DMS 273 (cell line): ENCODE measurements around the gene CISTR.
"Not testable (repeated sequence)": the region's sequence is repeated elsewhere in the genome, so short reads cannot be mapped to it uniquely, and the experiment has no call there.

Experiments used
- DNase-seq: peaks from one replicate; lab custom pipeline; 2025; ENCODE audit not compliant: unreplicated experiment; lab: John Stamatoyannopoulos, UW

Gene CISTR

DNA sequence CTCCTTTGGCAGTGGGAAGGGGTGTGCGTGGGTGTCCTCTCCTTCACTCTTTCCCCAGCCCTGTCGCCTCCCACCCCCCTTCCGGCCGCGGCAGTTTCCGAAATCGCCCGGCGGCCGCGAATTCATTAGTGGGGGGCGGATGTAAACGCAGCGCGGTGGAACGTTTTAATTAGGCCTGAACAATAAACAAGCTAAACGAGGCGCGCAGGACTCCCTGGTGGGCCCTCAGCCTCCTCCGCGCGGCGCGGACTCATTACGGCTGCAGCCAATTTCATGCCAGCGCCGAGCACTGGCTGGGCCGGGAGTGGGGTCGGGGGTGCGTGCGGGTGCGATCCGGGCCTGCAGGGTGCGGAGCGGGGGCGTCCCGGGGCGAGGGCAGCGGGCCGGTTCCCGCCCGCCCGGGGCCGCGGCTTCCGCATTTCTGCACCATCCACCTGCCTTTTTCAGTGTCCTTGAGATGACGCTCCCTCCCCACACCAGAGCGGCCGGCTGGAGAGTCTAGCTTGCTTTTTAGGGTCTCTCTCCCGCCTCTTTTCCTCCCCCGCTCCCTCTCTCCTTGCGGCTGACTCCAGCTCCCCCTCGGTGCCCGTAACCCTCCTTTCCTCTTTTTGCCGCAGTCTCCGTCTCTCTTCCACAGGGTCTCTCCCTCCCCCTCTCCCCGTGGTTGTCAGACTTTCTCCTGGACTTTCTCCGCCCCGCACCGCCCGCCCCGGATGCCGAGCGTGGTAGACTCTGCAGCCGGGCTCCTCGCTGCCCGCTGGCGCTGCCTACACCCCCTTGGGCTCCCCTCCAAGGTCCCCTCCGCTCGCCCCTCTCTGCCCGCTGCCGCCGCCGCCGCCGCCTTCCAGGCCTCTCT, at the start of gene CISTR:
Gene CISTR (minus strand): TSS at position 644 of the 856 bp plus-strand sequence.
- peak; percentile 54 for DNase-seq

GRCh38 chr12:53798575-53798974, 46.8 kb upstream of the CISTR start:
- no peak for DNase-seq

- peak; percentile 25 for DNase-seq
Measured at GRCh38 chr12:53795927-53796326, 44.1 kb upstream of the CISTR start.

DNA sequence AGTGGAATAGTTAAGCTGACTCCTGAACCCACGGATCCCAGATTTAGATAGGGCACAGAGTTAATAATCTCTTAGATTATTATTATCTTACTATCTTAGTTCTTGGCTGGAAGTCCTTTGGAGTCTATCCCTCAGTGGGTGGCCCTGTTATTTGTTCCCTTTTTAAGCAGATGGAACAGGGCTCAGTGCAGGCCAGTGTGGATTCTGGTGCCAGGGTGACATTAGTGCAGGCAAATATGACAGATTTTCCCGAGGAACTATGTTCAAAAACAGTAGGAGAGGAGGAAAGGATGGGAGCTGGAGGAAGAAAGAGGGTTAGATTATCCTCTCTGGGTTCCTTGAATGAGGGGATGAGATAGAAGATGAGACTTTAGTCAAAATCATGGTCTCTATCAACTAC, 41.4 kb upstream of the CISTR start:
- no peak for DNase-seq

DNA sequence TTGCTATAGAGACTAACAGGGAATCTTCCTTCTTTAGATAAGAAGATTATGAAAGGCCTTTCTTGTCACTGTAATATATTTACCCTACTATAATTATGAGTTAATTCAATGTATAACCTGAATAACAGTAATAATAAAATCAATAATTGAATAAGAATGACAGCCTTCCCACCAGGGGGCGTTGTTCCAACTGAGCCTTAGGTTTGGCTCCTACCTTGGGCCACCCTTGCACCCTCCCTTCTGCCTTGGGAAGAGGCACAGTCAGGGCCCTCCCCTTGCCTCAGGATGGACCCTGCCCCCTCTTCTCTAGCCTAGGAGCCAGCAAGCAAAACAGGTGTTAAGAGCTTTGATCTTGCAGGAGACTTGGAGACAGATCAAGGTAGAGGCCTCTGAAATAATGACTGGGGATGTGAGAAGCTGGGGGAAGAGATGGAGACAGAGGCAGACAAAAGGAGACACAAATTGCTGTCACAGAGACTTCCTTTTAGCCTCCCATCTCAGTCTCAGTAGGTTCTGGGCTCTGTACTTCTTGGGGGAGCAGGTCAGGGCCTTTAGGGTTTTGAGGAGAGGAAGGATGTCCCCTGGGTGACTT, 40.1 kb upstream of the CISTR start:
- DNase-seq, result peak; percentile 18

DNA sequence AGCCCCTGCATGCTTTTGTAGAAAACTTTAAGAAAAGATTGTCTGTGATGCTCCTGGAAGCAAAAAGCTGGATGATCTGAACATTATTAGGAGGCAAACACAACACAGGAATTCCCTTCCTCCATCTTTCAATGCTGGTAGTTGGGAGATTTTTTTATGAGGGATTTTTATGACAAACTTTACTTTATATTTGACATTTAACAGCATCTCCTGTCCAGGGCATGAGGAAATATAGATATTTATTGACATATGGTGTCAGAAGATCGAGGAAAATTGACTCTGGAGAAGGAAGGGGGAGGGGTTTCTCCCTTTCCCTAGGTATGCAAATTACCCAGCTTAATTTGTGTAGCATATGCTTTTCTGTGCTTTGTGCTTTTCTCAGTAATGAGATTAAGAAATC, 37.8 kb upstream of the CISTR start:
- no peak for DNase-seq

GRCh38 chr12:53788892-53789291, 37.1 kb upstream of the CISTR start:
- no peak for DNase-seq

DNA sequence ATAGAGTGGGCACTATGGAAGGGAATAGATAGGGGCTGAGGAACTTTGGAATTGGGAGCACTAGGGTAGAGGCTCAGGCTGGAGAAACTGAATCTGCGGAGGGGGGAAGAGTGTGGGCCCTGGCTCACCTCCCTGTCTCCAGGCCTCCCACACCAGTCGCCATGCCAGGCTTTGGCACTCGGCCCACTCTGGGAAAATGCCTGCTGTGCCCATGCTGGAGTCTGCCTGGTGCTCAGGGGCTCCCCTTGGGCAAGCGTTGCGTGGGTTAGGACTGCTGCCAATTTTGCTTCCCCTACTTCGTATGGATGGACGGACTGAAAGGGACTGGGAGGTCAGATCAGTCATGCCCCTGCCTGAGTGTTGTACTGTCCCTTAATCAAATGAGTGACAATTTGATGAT, 34.6 kb upstream of the CISTR start:
- DNase-seq, result peak; percentile 59

DNA sequence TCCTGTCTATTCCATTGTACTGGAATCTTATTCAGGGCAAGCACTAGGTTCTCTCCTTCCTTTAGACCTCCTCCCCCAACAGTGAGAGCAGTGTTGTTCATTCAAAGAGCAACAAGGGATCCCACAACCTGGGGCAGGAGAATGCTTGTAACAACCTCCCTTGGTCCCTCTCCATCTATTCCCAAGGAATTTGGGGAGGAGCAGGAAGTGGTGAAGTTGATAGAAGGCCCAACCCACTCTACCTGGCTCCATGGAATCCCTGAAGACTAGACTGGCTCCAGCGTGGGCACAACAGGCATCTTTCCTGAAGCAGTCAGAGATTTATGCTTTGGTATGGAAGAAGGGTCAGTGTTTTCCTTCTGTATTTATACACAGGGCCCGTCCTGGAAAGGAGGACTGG, 33.4 kb upstream of the CISTR start:
- no peak for DNase-seq

DNA sequence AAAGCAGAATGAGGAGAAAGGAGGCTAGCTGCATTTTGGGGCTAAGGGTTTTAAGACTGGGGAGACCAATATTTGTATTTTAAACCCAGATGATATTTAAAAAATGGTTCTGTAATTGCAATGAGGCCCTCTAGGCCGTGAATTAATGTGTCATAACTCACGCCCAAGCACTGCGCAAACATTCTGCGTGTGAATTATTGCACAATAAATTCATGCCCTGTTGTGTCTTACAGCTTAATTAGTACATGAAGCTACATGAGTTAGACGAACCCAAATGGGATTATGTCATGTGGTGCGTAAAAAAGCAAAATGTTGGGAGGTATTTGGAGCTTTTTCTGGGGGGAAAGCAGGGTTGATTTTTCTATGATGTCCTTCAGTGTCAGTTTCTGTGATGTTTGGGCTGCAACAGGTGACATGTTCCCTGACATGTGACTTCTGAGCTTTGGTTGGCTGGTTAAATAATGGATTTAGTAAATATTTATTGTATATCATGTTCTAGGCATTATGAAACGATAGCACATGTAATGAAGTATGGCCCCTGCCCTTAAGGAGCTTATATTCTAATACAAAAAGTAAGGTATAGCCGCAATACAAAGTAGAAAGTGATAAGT, 30.4 kb upstream of the CISTR start:
- no peak for DNase-seq

- DNase-seq, result peak; percentile 89
Measured at GRCh38 chr12:53781228-53781801, 29.5 kb upstream of the CISTR start.

DNA sequence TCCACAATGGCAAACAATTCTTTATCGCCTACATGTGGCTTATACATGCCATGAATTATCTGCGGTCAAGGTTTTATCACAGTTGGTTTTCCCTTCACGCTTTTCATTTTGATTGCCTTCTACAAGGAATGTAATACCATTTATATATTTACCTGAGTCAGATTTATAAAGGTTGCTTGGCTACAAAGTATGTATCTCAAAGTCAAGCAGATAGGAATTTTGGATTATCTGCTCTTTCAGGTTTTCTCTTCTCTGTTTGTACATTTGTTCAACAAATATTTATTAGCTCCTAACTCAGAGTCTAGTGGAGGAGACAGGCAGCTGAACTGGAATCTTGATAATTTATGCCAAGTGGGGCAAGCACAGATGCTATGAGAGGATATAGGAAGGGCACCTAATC, 28.5 kb upstream of the CISTR start:
- DNase-seq, result peak; percentile 51

DNA sequence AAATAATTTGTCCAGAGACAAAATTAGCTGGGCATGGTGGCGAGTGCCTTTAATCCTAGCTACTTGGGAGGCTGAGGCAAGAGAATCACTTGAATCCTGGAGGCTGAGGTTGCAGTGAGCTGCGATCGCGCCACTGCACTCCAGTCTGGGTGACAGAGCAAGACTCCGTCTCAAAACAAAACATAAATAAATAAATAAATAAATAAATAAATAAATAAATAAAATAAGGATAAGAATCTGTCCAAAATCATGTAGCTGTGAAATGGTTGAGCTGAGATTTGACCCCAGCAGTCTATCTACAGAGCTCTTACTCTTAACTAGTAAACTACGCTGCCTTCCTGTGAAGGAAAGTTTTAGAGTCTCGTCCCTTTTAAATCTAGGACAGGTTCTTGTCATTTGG, 27.9 kb upstream of the CISTR start:
- not testable (repeated sequence) for DNase-seq

GRCh38 chr12:53777936-53778644, 26.3 kb upstream of the CISTR start:
- DNase-seq, result no peak

DNA sequence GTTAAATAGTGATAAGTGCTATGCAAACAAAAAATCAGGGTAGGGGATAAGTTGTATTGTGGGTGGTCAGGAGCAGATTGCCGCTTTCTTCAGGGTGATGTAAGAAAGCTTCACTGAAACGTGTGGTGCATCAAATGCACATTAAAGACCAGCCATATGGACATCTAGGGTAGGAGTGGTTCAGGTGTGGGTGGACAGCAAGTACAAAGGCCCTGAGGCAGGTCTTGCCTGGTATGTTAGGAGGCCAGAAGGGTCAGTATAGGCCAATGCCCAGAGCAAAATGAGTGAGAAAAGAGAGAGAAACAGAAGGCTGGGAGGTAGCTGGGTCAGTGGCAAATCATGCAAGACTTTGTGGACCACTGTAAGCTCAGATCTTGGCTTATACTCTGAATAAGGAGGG, 25.6 kb upstream of the CISTR start:
- no peak for DNase-seq

DNA sequence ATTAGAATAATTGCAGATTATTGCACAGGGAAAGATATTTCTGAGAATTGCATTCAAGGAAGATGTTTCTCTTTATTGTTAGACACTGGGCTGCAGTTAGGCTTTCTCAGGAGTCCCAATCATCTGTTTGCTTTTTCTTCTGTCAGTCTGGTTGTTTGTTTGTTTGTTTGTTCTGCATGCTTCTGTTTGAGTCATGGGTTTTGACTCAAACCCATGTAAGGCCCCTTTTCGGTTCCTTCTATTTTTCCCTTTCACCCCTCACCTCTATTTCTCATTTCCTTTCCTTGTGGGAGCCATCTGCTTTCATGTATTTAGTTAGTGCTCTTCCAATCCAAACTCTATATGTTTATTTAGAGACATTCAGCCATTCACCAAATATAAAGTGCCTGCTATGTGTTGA, 25.1 kb upstream of the CISTR start:
- no peak for DNase-seq

DNA sequence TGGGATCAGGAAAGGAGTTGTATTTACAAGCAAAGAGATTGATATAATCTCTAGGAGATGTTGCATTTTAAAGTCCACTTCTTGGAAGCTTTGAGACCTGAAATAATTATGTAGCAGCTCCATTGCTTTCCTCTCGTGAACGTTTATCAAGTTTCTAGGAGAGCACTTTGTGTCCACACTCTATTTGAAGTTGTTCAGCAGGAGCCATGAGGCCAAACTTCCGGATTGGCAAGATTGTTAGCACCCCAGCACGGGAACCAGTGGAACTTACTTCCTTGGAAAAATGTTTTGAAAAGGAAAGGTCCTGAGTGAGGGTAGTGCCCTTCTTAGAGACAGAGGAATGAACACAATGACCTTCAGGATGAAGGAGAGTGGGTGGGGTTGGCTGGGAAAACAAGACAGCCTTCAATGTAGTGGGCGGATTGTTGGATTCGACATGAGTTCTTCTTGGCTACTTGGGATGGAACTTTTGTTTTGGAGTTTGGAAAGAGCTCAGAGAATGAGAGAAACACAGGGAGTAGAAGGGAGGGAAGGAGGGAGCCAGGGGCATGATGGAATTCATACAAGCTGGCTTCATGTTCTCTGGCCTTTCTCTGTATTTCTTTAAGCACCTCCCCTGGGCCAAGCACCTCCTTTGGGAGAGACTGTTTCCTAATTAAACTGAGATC, 23.8 kb upstream of the CISTR start:
- DNase-seq, result no peak

- no peak for DNase-seq
Measured at GRCh38 chr12:53770281-53770680, 18.5 kb upstream of the CISTR start.

- peak; percentile 72 for DNase-seq
Measured at GRCh38 chr12:53768976-53769375, 17.2 kb upstream of the CISTR start.

GRCh38 chr12:53766881-53767280, 15.1 kb upstream of the CISTR start:
- no peak for DNase-seq

GRCh38 chr12:53765891-53766290, 14.1 kb upstream of the CISTR start:
- no peak for DNase-seq
